ENCODE results near the gene ZXDA.
A peak's percentile ranks its signal among the peaks of the same experiment; 100 is the strongest.

DNA sequence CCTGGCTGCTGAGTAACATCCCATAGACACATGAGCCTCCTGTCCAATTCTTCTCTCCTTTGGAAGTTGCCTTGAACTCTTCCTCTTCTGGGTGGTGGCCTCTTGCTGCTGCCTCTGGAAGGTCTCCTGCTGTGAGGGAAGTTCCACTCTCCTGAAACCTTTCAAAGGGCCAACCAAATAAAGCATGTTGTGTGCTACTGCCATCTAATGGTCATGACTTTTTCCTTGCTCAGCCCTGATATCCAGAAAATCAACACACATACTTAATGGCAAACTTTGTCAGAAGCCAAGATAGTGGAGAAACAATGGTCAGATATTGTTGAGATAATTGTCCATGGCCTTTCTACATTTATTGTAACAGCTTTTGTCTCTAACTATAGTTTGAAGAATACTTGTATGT, 19.1 kb upstream of the ZXDA start:
- TF ChIP-seq EZH2 (IDR thresholded peaks at IDR 0.05; ENCODE audit: borderline replicate concordance, low read depth, low read length, severe bottlenecking) = no peak
- TF ChIP-seq, protein P1, sequence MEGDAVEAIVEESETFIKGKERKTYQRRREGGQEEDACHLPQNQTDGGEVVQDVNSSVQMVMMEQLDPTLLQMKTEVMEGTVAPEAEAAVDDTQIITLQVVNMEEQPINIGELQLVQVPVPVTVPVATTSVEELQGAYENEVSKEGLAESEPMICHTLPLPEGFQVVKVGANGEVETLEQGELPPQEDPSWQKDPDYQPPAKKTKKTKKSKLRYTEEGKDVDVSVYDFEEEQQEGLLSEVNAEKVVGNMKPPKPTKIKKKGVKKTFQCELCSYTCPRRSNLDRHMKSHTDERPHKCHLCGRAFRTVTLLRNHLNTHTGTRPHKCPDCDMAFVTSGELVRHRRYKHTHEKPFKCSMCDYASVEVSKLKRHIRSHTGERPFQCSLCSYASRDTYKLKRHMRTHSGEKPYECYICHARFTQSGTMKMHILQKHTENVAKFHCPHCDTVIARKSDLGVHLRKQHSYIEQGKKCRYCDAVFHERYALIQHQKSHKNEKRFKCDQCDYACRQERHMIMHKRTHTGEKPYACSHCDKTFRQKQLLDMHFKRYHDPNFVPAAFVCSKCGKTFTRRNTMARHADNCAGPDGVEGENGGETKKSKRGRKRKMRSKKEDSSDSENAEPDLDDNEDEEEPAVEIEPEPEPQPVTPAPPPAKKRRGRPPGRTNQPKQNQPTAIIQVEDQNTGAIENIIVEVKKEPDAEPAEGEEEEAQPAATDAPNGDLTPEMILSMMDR (IDR thresholded peaks at IDR 0.05; ENCODE audit: borderline replicate concordance, extremely low read depth, low read length, poor library complexity, severe bottlenecking) = peak; percentile 66
